Subcutaneous abdominal adipose tissue (tissue), 5 donors: ENCODE results near the gene PJA2.

Experiments
- H3K27ac ChIP-seq: one replicate; pipeline ENCODE4 v1.7.0; 2013; ENCODE audit warnings: low read depth, mild to moderate bottlenecking, inconsistent platforms, low read length, moderate library complexity
- H3K27me3 ChIP-seq, 5 donors: one replicate each; pipeline ENCODE4 v1.7.0; 2013; ENCODE audit warnings: low read length in 5 of 5, inconsistent platforms in 1 of 5; ENCODE audit not compliant: control insufficient read depth in 5 of 5, insufficient read depth in 4 of 5
- H3K36me3 ChIP-seq, 5 donors: one replicate each; pipeline ENCODE4 v1.7.0; 2013; ENCODE audit warnings: low read length in 5 of 5; ENCODE audit not compliant: control insufficient read depth in 5 of 5, insufficient read depth in 5 of 5
- H3K4me1 ChIP-seq, 5 donors: one replicate each; pipeline ENCODE4 v1.7.0; 2013; ENCODE audit warnings: low read length in 5 of 5, mild to moderate bottlenecking in 3 of 5, moderate library complexity in 1 of 5; ENCODE audit not compliant: control insufficient read depth in 5 of 5, insufficient read depth in 5 of 5
- H3K4me3 ChIP-seq, 5 donors: one replicate each; pipeline ENCODE4 v1.7.0; 2013; ENCODE audit warnings: low read length in 5 of 5, low read depth in 1 of 5
- H3K9ac ChIP-seq, 5 donors: one replicate each; pipeline ENCODE4 v1.7.0; 2013; ENCODE audit warnings: low read length in 5 of 5, mild to moderate bottlenecking in 4 of 5, moderate library complexity in 3 of 5
- H3K9me3 ChIP-seq, 5 donors: one replicate each; pipeline ENCODE4 v1.7.0; 2013; ENCODE audit warnings: low read length in 5 of 5; ENCODE audit not compliant: control insufficient read depth in 5 of 5
- donor health status: healthy.
- donor health status: healthy.
- donor health status: healthy.
- donor health status: healthy.
- donor health status: healthy.

PJA2 gene

GRCh38 chr5:109390188-109390587 lies 19.6 kb downstream of the PJA2 start:
- H3K4me3 ChIP-seq: no peak overlapping the region
- peaks cover 0 to 25% (median 9%) of the 10 kb centered on the region in 5 donors for H3K4me1 ChIP-seq
- H3K27ac ChIP-seq: no peak overlapping the region
- no peak overlapping the region for H3K9ac ChIP-seq
- no peaks in the 10 kb centered on the region for H3K27me3 ChIP-seq
- no peaks in the 10 kb centered on the region for H3K36me3 ChIP-seq
- H3K9me3 ChIP-seq: no peaks in the 10 kb centered on the region

- no peaks in the 10 kb centered on the region for H3K36me3 ChIP-seq
- H3K4me3 ChIP-seq: no peak overlapping the region
- no peaks in the 10 kb centered on the region for H3K9me3 ChIP-seq
- H3K27ac ChIP-seq: no peak overlapping the region
- H3K27me3 ChIP-seq: no peaks in the 10 kb centered on the region
- H3K4me1 ChIP-seq: peaks cover 0 to 17% (median 9%) of the 10 kb centered on the region in 5 donors
- no peak overlapping the region for H3K9ac ChIP-seq
These were observed 21.4 kb downstream of the PJA2 start for GRCh38 chr5:109388407-109388806.

DNA sequence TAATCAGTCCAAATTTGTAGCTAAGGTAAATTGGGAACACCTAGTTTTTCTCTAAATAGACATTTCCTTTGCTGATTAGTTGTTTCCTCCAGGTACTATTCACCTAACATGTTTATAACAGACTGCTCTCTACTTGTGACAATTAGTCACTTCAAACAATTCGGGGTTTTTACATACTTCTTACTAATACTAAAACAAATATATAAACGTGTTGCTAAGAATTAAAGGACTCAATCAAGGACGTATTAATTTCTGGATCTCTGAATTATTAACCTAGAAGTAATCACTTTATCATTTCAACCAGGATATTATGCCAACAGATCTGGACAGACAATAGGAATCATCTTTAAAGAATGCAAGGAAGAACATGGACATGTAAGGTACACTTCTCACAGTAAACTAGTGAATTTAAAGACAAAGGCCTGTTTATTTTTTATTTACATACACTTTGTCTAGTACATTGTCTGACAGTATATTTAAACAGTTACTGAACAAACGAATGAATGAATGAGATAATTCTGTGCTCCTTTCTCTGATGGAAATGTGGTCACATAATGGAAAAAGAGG lies 22.3 kb downstream of the PJA2 start:
- H3K4me3 ChIP-seq: no peak overlapping the region
- H3K36me3 ChIP-seq: peaks cover 0 to 6% (median 2%) of the 10 kb centered on the region in 5 donors
- H3K9me3 ChIP-seq: no peaks in the 10 kb centered on the region
- no peaks in the 10 kb centered on the region for H3K27me3 ChIP-seq
- peaks cover 0 to 15% (median 9%) of the 10 kb centered on the region in 5 donors for H3K4me1 ChIP-seq
- no peak overlapping the region for H3K9ac ChIP-seq
- H3K27ac ChIP-seq: no peak overlapping the region

DNA sequence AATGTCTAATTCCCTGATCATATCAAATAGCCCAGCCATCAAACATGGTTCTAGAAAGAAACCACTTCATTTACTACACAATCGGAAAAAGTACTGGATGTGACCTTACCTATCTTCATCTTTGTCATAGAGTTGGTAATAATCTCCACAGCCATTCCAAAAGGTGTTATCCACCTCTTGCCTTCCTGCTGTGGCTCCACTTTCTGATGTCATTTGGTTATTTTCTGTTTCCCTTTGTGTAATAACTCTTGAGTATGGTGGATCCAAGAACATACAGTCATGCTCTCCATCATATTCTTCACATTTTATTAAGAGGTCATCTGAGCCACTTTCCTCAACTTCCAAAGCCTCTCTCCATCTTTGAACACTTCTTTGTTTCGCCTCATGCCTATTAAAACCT lies 31.7 kb downstream of the PJA2 start:
- Histone ChIP-seq H3K9ac (no peak overlapping the region), H3K4me3 (no peak overlapping the region), H3K27ac (no peak overlapping the region), H3K9me3 (no peaks in the 10 kb centered on the region), H3K36me3 (peaks cover 28 to 44% (median 41%) of the 10 kb centered on the region in 5 donors), H3K4me1 (peaks cover 0 to 11% (median 2%) of the 10 kb centered on the region in 5 donors), H3K27me3 (no peaks in the 10 kb centered on the region)

- Histone ChIP-seq H3K4me1 (peaks cover 0 to 11% (median 6%) of the 10 kb centered on the region in 5 donors), H3K4me3 (no peak overlapping the region), H3K9ac (no peak overlapping the region), H3K9me3 (no peaks in the 10 kb centered on the region), H3K27ac (no peak overlapping the region), H3K27me3 (no peaks in the 10 kb centered on the region), H3K36me3 (peaks cover 15 to 27% (median 23%) of the 10 kb centered on the region in 5 donors)
These were observed 35.1 kb downstream of the PJA2 start for GRCh38 chr5:109374625-109375024.

DNA sequence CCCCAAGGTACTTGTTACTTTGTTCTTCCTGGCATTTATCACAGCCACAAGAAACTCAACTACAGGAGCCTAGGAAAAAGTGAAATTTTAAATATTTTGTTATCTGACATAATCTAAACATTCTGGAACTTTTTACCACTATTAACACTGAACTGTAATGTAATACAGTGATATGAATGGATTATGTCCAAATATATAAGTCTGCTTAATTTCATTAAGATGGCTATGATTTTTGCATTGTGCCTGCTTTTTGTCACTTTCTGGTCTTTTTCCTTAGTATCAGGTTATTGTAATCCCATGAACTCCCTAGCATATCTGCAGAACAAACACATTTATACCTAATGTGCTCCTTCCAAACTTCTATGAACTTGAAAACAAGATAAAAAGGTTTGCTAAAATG lies 35.8 kb downstream of the PJA2 start:
- Histone ChIP-seq H3K27me3 (no peaks in the 10 kb centered on the region), H3K36me3 (peaks cover 12 to 24% (median 19%) of the 10 kb centered on the region in 5 donors), H3K27ac (no peak overlapping the region), H3K9me3 (no peaks in the 10 kb centered on the region), H3K4me3 (no peak overlapping the region), H3K4me1 (peaks cover 0 to 11% (median 6%) of the 10 kb centered on the region in 5 donors), H3K9ac (no peak overlapping the region)

DNA sequence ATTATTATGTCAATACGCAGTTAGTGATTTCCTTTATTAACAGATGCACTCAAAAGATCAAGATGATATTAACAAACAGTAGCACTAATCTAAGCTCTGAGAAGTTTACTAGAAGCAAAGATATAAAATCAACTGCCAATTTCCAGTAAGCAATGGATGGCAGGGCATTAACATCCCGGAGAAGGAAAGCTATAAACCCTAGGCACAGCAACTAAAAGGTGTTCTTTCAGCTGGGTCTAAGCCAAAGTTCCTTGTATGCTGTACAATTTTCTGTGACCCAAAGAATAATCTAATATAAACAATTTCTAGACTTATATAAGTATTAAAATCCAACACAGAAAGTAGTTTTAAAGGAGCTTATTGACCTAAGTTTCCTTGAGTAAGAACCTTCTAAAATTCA lies 39.4 kb downstream of the PJA2 start:
- H3K36me3 ChIP-seq: peaks cover 19 to 23% (median 22%) of the 10 kb centered on the region in 5 donors
- H3K9ac ChIP-seq: no peak overlapping the region
- no peak overlapping the region for H3K27ac ChIP-seq
- H3K9me3 ChIP-seq: peaks cover 0 to 12% (median 6%) of the 10 kb centered on the region in 5 donors
- no peaks in the 10 kb centered on the region for H3K27me3 ChIP-seq
- no peak overlapping the region for H3K4me3 ChIP-seq
- H3K4me1 ChIP-seq: peaks cover 0 to 11% (median 6%) of the 10 kb centered on the region in 5 donors

- Histone ChIP-seq H3K27ac (no peak overlapping the region), H3K4me1 (no peaks in the 10 kb centered on the region), H3K36me3 (peaks cover 33 to 47% (median 38%) of the 10 kb centered on the region in 5 donors), H3K9ac (no peak overlapping the region), H3K27me3 (no peaks in the 10 kb centered on the region), H3K9me3 (peaks cover 0 to 12% (median 6%) of the 10 kb centered on the region in 5 donors), H3K4me3 (no peak overlapping the region)
These were observed 44.1 kb downstream of the PJA2 start for GRCh38 chr5:109365653-109366052.

GRCh38 chr5:109364977-109365376 lies 44.8 kb downstream of the PJA2 start:
- peaks cover 33 to 52% (median 38%) of the 10 kb centered on the region in 5 donors for H3K36me3 ChIP-seq
- no peak overlapping the region for H3K4me3 ChIP-seq
- no peak overlapping the region for H3K27ac ChIP-seq
- no peaks in the 10 kb centered on the region for H3K27me3 ChIP-seq
- no peaks in the 10 kb centered on the region for H3K4me1 ChIP-seq
- no peak overlapping the region for H3K9ac ChIP-seq
- peaks cover 0 to 12% (median 6%) of the 10 kb centered on the region in 5 donors for H3K9me3 ChIP-seq

DNA sequence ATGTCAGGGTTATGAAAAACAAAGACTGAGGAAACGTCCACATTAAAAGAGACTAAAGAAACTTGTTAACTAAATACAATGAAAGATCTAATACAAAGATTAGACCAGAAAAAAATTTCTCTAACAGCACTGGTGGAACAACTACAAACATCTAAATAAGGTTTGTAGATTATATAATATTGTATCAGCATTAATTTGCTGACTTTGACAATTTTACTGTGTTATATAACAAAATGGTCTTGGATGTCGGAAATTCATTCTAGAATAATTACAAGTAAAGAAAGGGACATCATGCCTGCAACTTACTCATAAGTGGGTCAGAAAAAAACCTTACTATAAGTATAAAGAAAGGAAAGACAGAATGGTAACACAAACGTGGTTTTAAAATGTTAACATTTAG lies 50.1 kb downstream of the PJA2 start:
- peaks cover 21 to 36% (median 29%) of the 10 kb centered on the region in 5 donors for H3K36me3 ChIP-seq
- no peak overlapping the region for H3K9ac ChIP-seq
- H3K4me3 ChIP-seq: no peak overlapping the region
- peak overlapping the region; percentile 13 for H3K27ac ChIP-seq
- no peaks in the 10 kb centered on the region for H3K9me3 ChIP-seq
- peaks cover 0 to 4% (median 0%) of the 10 kb centered on the region in 5 donors for H3K4me1 ChIP-seq
- no peaks in the 10 kb centered on the region for H3K27me3 ChIP-seq
